ENCODE data around the gene ESR1.

DNA sequence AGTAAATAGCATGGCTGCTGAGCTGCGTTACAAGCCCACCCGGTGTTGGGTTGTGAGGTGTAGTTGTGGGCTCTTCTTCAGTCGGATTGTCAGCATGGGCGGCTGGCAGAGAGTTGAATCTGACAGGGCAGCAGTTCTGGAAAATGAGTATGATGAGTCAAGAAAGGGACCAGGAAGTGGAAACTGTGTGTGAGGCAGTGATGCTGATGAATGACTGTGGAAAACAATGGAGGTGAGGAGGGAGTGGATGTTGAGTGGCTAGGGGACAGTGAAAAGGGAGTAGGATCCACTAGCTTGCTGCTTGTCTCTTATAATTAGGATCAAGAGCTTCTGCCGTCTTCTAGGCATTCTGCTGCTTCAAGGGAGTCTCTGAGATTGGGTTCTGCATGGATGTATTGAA lies 154.3 kb downstream of the ESR1 start:
- TF ChIP-seq CTCF (IDR thresholded peaks at IDR 0.05) = no peak
- no peak for TF ChIP-seq POLR2AphosphoS5 (IDR thresholded peaks at IDR 0.05; ENCODE audit: low read depth, low read length)
- TF ChIP-seq RCOR1 (IDR thresholded peaks at IDR 0.05; ENCODE audit: low read length) = no peak
- TF ChIP-seq, protein P1, sequence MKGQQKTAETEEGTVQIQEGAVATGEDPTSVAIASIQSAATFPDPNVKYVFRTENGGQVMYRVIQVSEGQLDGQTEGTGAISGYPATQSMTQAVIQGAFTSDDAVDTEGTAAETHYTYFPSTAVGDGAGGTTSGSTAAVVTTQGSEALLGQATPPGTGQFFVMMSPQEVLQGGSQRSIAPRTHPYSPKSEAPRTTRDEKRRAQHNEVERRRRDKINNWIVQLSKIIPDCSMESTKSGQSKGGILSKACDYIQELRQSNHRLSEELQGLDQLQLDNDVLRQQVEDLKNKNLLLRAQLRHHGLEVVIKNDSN (IDR thresholded peaks at IDR 0.05; ENCODE audit: borderline replicate concordance, low read depth) = no peak
- no peak for TF ChIP-seq EZH2phosphoT487 (IDR thresholded peaks at IDR 0.05; ENCODE audit: borderline replicate concordance, low read depth)
- no peak for TF ChIP-seq SIN3A (IDR thresholded peaks at IDR 0.05; ENCODE audit: borderline replicate concordance, low read depth, low read length)
- no peak for TF ChIP-seq ELF1 (IDR thresholded peaks at IDR 0.05)
- no peak for TF ChIP-seq TEAD4 (IDR thresholded peaks at IDR 0.05; ENCODE audit: borderline replicate concordance, insufficient read depth)
- TF ChIP-seq CHD2 (IDR thresholded peaks at IDR 0.05; ENCODE audit: low read length, partially characterized antibody) = no peak

All from SK-N-SH (cell line).